ENCODE measurements around the gene HPSE2. TPM values are rescaled to one million over a fixed set of nuclear protein-coding genes. Genes with fewer than 3 reads are reported as not detected.

HPSE2 gene
- total RNA-seq, 1 experiment from 2014 or later = not detected

GRCh38 chr10:98929709-98930108 lies 305.9 kb downstream of the HPSE2 start:
- ChIA-PET POLR2A (ENCODE audit: unreplicated experiment) (no interaction called here), CTCF (no interaction called here)
- H2AFZ ChIP-seq = no peak overlapping the region
- no TSS peak for BruUV-seq (replicated peaks)
- H3K9me3 ChIP-seq (ENCODE audit: insufficient read depth, low read depth) = no peaks in the 10 kb centered on the region
- no peak overlapping the region for H3K4me2 ChIP-seq
- H3K36me3 ChIP-seq (ENCODE audit: low read depth) = no peaks in the 10 kb centered on the region
- H3K9me2 ChIP-seq (ENCODE audit: insufficient read depth) = no peaks in the 10 kb centered on the region
- H4K20me1 ChIP-seq (ENCODE audit: insufficient read depth) = no peaks in the 10 kb centered on the region
- no peak overlapping the region for H3K4me3 ChIP-seq
- no peaks in the 10 kb centered on the region for H3F3A ChIP-seq (ENCODE audit: insufficient read depth, low read depth)
- no peak overlapping the region for H3K27ac ChIP-seq
- no peaks in the 10 kb centered on the region for H3K27me3 ChIP-seq (ENCODE audit: insufficient read depth, low read depth)
- no peak for DNase-seq
- intact Hi-C loops (cut with micrococcal nuclease; ENCODE audit: unreplicated experiment) = no loop called here
- no peaks in the 10 kb centered on the region for H3K79me2 ChIP-seq (ENCODE audit: low read depth)
- no peaks in the 10 kb centered on the region for H3K4me1 ChIP-seq (replicated peaks; ENCODE audit: insufficient read depth)
- no peak for TF ChIP-seq CTCF (conservative IDR thresholded peaks at IDR 0.05)
- no peak for TF ChIP-seq EZH2 (IDR thresholded peaks at IDR 0.05; ENCODE audit: low read depth)

- H4K20me1 ChIP-seq (ENCODE audit: insufficient read depth) = no peaks in the 10 kb centered on the region
- H3K36me3 ChIP-seq (ENCODE audit: low read depth) = no peaks in the 10 kb centered on the region
- intact Hi-C loops (cut with micrococcal nuclease; ENCODE audit: unreplicated experiment) = no loop called here
- no TSS peak for BruUV-seq (replicated peaks)
- no peaks in the 10 kb centered on the region for H3K4me1 ChIP-seq (replicated peaks; ENCODE audit: insufficient read depth)
- H2AFZ ChIP-seq = no peak overlapping the region
- H3K79me2 ChIP-seq (ENCODE audit: low read depth) = no peaks in the 10 kb centered on the region
- CTCF ChIA-PET = no interaction called here
- H3K4me3 ChIP-seq = no peak overlapping the region
- H3K27me3 ChIP-seq (ENCODE audit: insufficient read depth, low read depth) = no peaks in the 10 kb centered on the region
- DNase-seq = no peak
- H3K9me2 ChIP-seq (ENCODE audit: insufficient read depth) = no peaks in the 10 kb centered on the region
- TF ChIP-seq EZH2 (IDR thresholded peaks at IDR 0.05; ENCODE audit: low read depth) (no peak), CTCF (conservative IDR thresholded peaks at IDR 0.05) (no peak)
- POLR2A ChIA-PET (ENCODE audit: unreplicated experiment) = no interaction called here
- H3K4me2 ChIP-seq = no peak overlapping the region
- no peak overlapping the region for H3K27ac ChIP-seq
- H3F3A ChIP-seq (ENCODE audit: insufficient read depth, low read depth) = no peaks in the 10 kb centered on the region
- H3K9me3 ChIP-seq (ENCODE audit: insufficient read depth, low read depth) = no peaks in the 10 kb centered on the region
Measured at GRCh38 chr10:98925651-98926050, 310.0 kb downstream of the HPSE2 start.

- Histone ChIP-seq H3K79me2 (ENCODE audit: low read depth) (no peaks in the 10 kb centered on the region), H3K36me3 (ENCODE audit: low read depth) (no peaks in the 10 kb centered on the region), H3K27ac (no peak overlapping the region), H4K20me1 (ENCODE audit: insufficient read depth) (no peaks in the 10 kb centered on the region), H3K9me3 (ENCODE audit: insufficient read depth, low read depth) (no peaks in the 10 kb centered on the region), H3K4me1 (replicated peaks; ENCODE audit: insufficient read depth) (no peaks in the 10 kb centered on the region), H3K4me3 (no peak overlapping the region), H3F3A (ENCODE audit: insufficient read depth, low read depth) (no peaks in the 10 kb centered on the region), H3K27me3 (ENCODE audit: insufficient read depth, low read depth) (no peaks in the 10 kb centered on the region), H2AFZ (no peak overlapping the region), H3K4me2 (no peak overlapping the region), H3K9me2 (ENCODE audit: insufficient read depth) (no peaks in the 10 kb centered on the region)
- ChIA-PET CTCF (no interaction called here), POLR2A (ENCODE audit: unreplicated experiment) (no interaction called here)
- TF ChIP-seq EZH2 (IDR thresholded peaks at IDR 0.05; ENCODE audit: low read depth) (no peak), CTCF (conservative IDR thresholded peaks at IDR 0.05) (no peak)
- BruUV-seq (replicated peaks) = no TSS peak
- no peak for DNase-seq
- intact Hi-C loops (cut with micrococcal nuclease; ENCODE audit: unreplicated experiment) = no loop called here
Measured at GRCh38 chr10:98924526-98924925, 311.1 kb downstream of the HPSE2 start.

Measured in PC-9 (cell line).